MM.1S (cell line): ENCODE results near the gene LYRM4.

Experiments used
- DNase-seq: peaks from one replicate; pipeline ENCODE4 v3.0.0-alpha.2; 2015
- H2AFZ ChIP-seq: fragments of 300-600 bp; sonication (generic); 2 replicates; pipeline ENCODE4 v1.6.0; 2016; ENCODE audit warnings: antibody characterized with exemption, low read length
- H3F3A ChIP-seq: fragments of 300-600 bp; sonication (generic); 2 replicates; pipeline ENCODE4 v1.6.1; 2016; ENCODE audit warnings: mild to moderate bottlenecking, antibody characterized with exemption, low read length, moderate library complexity, mixed read lengths; ENCODE audit not compliant: insufficient read depth
- H3K27ac ChIP-seq: fragments of 300-600 bp; sonication (generic); 2 replicates; pipeline ENCODE4 v1.5.1; 2016; ENCODE audit warnings: mild to moderate bottlenecking, low read length
- H3K27me3 ChIP-seq: fragments of 300-600 bp; sonication (generic); replicated peaks from 2 replicates; pipeline ENCODE4 v1.6.0; 2016; ENCODE audit warnings: low read length; ENCODE audit not compliant: insufficient read depth
- H3K36me3 ChIP-seq: fragments of 300-600 bp; sonication (generic); replicated peaks from 2 replicates; pipeline ENCODE4 v1.6.1; 2016; ENCODE audit warnings: mild to moderate bottlenecking, low read length, mixed read lengths; ENCODE audit not compliant: insufficient read depth
- H3K4me1 ChIP-seq: fragments of 300-600 bp; sonication (generic); 2 replicates; pipeline ENCODE4 v1.6.1; 2016; ENCODE audit warnings: low read length, mixed read lengths
- H3K4me2 ChIP-seq: fragments of 300-600 bp; sonication (generic); 2 replicates; pipeline ENCODE4 v1.6.0; 2016; ENCODE audit warnings: low read depth, low read length
- H3K4me3 ChIP-seq: fragments of 300-600 bp; sonication (generic); 2 replicates; pipeline ENCODE4 v1.5.1; 2016; ENCODE audit warnings: low read length, mixed read lengths
- H3K79me2 ChIP-seq: fragments of 300-600 bp; sonication (generic); 2 replicates; pipeline ENCODE4 v1.6.1; 2016; ENCODE audit warnings: mixed run types, low read length, mixed read lengths
- H3K9ac ChIP-seq: fragments of 300-600 bp; sonication (generic); 2 replicates; pipeline ENCODE4 v1.6.1; 2016; ENCODE audit warnings: low read length, mixed read lengths
- H3K9me2 ChIP-seq: fragments of 300-600 bp; sonication (generic); replicated peaks from 2 replicates; pipeline ENCODE4 v1.6.1; 2016; ENCODE audit warnings: mild to moderate bottlenecking, low read length, mixed read lengths; ENCODE audit not compliant: insufficient read depth
- H3K9me3 ChIP-seq: fragments of 300-600 bp; sonication (generic); replicated peaks from 2 replicates; pipeline ENCODE4 v1.6.1; 2016; ENCODE audit warnings: mild to moderate bottlenecking, low read length, mixed read lengths; ENCODE audit not compliant: insufficient read depth
- H4K20me1 ChIP-seq: fragments of 300-600 bp; sonication (generic); 2 replicates; pipeline ENCODE4 v1.6.1; 2016; ENCODE audit warnings: mild to moderate bottlenecking, low read length, moderate library complexity, mixed read lengths; ENCODE audit not compliant: insufficient read depth
- CTCF ChIP-seq: fragments of 300-600 bp; sonication (generic); IDR thresholded peaks from 2 replicates; pipeline ENCODE4 v1.5.1; 2016; ENCODE audit warnings: antibody characterized with exemption, low read length, mixed read lengths
- EZH2 ChIP-seq: fragments of 300-600 bp; sonication (generic); optimal IDR thresholded peaks from 2 replicates; pipeline ENCODE3; 2017; ENCODE audit warnings: low read depth, mild to moderate bottlenecking, antibody characterized with exemption, low read length, mixed read lengths
- EZH2phosphoT487 ChIP-seq: fragments of 300-600 bp; sonication (generic); IDR thresholded peaks from 2 replicates; pipeline ENCODE4 v1.6.1; 2018; ENCODE audit warnings: antibody characterized with exemption, low read length

The LYRM4 gene

DNA sequence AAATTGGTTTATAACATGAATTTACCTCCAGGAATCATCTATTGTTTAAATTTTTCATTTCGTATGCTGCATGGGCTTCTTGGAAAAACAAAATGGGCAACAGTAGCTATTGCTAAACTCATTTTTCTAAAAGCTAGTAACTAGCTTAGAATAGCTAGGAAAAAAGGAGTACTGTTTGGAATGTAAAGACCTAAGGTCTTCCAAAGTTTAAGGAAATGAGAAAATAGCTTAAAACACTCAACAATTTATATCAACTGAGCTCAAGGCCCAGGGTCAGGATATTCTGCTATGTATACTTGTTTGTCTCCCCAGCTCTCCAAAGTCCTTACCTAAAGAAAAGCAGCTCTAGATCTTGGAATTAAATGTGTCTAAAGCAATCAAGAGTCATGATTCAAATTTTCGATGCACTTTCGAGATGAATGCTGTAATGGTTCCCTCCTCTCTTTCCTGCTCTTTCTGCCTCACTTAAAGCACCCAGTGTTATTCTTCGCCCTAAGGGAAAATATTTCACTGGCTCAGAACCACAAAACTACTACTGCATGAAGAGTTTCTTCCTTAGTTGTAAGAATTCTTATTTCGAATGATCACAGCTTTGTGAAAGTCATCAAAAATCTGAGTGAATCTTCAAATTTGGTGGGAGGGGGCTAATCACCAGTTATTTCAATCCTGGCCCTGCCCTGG lies 41.6 kb downstream of the LYRM4 start:
- Histone ChIP-seq H3K9ac (no peak overlapping the region), H3F3A (no peaks in the 10 kb centered on the region), H3K79me2 (no peaks in the 10 kb centered on the region), H4K20me1 (no peaks in the 10 kb centered on the region), H3K4me3 (no peak overlapping the region), H3K27me3 (no peaks in the 10 kb centered on the region), H3K36me3 (no peaks in the 10 kb centered on the region), H2AFZ (no peak overlapping the region), H3K4me2 (no peak overlapping the region), H3K27ac (no peak overlapping the region), H3K9me3 (no peaks in the 10 kb centered on the region), H3K4me1 (no peaks in the 10 kb centered on the region), H3K9me2 (no peaks in the 10 kb centered on the region)
- DNase-seq = no peak
- TF ChIP-seq CTCF (no peak), EZH2 (no peak), EZH2phosphoT487 (no peak)

- no peak for DNase-seq
Observed at GRCh38 chr6:5217356-5217755, 43.4 kb downstream of the LYRM4 start.

DNA sequence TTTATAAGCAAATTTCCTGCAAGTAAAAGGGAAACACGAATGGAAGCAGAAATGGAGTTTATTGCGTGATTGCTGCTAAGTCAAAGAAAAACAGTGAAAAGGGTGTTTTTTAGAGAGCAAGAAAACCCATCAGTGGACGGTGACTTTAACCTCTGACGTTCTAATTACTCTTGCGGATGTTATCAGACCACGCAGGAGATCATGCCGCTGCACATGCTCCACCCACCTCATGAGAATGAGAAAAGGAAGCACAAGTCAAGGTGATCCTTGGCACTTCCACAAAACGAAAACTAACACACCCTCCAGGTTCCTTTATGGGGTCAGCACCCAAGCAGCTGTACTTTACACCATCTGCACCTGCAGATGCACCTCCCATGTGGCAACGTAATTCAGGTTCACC lies 45.0 kb downstream of the LYRM4 start:
- Histone ChIP-seq H3K9me3 (no peaks in the 10 kb centered on the region), H3K4me2 (no peak overlapping the region), H3K27me3 (no peaks in the 10 kb centered on the region), H3K79me2 (no peaks in the 10 kb centered on the region), H4K20me1 (no peaks in the 10 kb centered on the region), H3K4me1 (peaks cover 9% of the 10 kb centered on the region; the same call in 1 of the 2 replicates), H3K36me3 (no peaks in the 10 kb centered on the region), H3K9ac (no peak overlapping the region), H3F3A (no peaks in the 10 kb centered on the region), H3K27ac (no peak overlapping the region), H2AFZ (no peak overlapping the region), H3K9me2 (no peaks in the 10 kb centered on the region), H3K4me3 (no peak overlapping the region)
- no peak for DNase-seq
- TF ChIP-seq EZH2 = no peak
- TF ChIP-seq EZH2phosphoT487 = no peak

More at GRCh38 chr6:5217356-5217755, 43.4 kb downstream of the LYRM4 start:
- Histone ChIP-seq H4K20me1 (no peaks in the 10 kb centered on the region), H3K4me1 (0 out of 2 replicates have a peak, but pooled peaks cover 2% of the 10 kb centered on the region), H3K4me3 (no peak overlapping the region), H3K9me3 (no peaks in the 10 kb centered on the region), H3K4me2 (no peak overlapping the region), H3F3A (no peaks in the 10 kb centered on the region), H3K9me2 (no peaks in the 10 kb centered on the region), H3K79me2 (no peaks in the 10 kb centered on the region), H3K27ac (no peak overlapping the region), H3K27me3 (no peaks in the 10 kb centered on the region), H3K9ac (no peak overlapping the region), H3K36me3 (no peaks in the 10 kb centered on the region), H2AFZ (no peak overlapping the region)
- TF ChIP-seq EZH2 = no peak
- no peak for TF ChIP-seq EZH2phosphoT487
- TF ChIP-seq CTCF = no peak

DNA sequence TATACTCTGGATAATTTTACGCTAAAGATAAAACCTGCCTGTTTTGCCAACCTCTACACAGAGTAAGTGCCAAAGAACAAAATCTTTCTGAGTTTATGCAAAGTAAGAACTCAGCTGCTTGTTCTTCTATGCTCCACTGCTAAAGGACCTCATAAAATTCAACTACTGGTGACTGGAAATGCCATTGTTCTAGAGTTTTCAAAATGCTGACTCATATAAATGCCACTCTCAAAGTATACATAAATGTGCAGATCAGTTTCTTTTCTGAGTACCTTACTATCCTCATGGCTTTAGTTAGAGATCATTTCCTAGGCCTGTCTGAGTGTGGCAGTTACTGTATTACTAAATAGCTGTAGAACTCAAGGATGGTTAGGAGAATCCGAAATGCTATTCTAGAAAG lies 45.6 kb downstream of the LYRM4 start:
- H3K4me1 ChIP-seq = peaks cover 9% of the 10 kb centered on the region; the same call in 1 of the 2 replicates
- H3K9ac ChIP-seq = no peak overlapping the region
- H3K4me2 ChIP-seq = no peak overlapping the region
- no peaks in the 10 kb centered on the region for H4K20me1 ChIP-seq
- no peaks in the 10 kb centered on the region for H3F3A ChIP-seq
- H2AFZ ChIP-seq = no peak overlapping the region
- H3K27me3 ChIP-seq = no peaks in the 10 kb centered on the region
- H3K9me3 ChIP-seq = no peaks in the 10 kb centered on the region
- TF ChIP-seq EZH2phosphoT487 (no peak), EZH2 (no peak), CTCF (no peak)
- H3K27ac ChIP-seq = no peak overlapping the region
- no peaks in the 10 kb centered on the region for H3K79me2 ChIP-seq
- DNase-seq = no peak
- H3K36me3 ChIP-seq = no peaks in the 10 kb centered on the region
- no peaks in the 10 kb centered on the region for H3K9me2 ChIP-seq
- no peak overlapping the region for H3K4me3 ChIP-seq
